NCI-H526 (cell line): Measurements from ENCODE around the gene RPS28.
A peak's percentile ranks its signal among the peaks of the same experiment; 100 is the strongest.
"Not testable (repeated sequence)": the region's sequence is repeated elsewhere in the genome, so short reads cannot be mapped to it uniquely, and the experiment has no call there.

Experiments used
- DNase-seq, 2 experiments: peaks; one replicate each; lab custom pipeline; 2025; lab: John Stamatoyannopoulos, UW

The RPS28 gene

GRCh38 chr19:8320564-8321066 lies 681 bp upstream of the RPS28 start:
- DNase-seq: no peak

DNA sequence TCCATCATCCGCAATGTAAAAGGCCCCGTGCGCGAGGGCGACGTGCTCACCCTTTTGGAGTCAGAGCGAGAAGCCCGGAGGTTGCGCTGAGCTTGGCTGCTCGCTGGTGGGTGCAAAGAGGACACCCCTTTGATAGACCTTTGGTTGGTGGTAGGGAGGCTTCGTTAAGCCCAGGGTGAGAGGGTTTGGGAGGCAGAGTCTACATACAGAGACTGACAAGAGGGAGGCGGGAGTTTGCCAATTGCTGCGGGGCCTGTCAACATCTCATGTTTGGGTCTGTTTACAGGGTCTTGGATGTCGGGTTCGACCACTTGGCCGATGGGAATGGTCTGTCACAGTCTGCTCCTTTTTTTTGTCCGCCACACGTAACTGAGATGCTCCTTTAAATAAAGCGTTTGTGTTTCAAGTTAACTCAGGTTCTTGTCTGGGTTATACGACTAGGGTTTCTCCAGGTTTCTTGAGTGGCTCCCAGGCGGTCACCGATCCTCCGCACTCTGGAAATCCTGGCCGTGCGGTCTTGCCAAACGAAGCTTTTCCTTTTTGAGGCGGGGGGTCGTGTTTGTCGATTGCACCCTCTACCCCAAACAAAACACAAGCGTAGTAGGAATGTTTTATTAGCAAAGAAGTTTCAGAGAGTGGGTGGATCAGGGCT lies 816 bp downstream of the RPS28 start:
- DNase-seq: no peak

GRCh38 chr19:8322638-8322997 lies 1.3 kb downstream of the RPS28 start:
- no peak for DNase-seq

GRCh38 chr19:8323781-8324185 lies 2.5 kb downstream of the RPS28 start:
- no peak for DNase-seq

- DNase-seq: no peak
Measured at GRCh38 chr19:8324186-8325050, 3.1 kb downstream of the RPS28 start.

DNA sequence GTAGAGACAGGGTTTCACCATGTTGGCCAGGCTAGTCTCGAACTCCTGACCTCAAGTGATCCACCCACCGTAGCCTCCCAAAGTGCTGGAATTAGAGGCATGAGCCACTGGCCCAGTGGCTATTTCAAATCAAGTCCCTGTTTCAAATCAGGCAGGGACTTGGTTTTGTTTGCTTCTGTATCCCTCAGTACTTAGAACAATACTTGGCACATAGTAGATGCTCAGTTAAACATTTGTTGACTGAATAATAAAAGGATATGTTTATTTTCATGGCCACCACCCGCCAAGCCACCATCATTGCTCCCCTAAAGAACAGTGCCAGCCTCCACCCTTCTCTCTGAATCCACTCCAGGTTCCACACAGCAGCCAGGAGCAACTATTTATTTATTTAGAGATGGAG lies 4.2 kb downstream of the RPS28 start:
- DNase-seq: no peak

DNA sequence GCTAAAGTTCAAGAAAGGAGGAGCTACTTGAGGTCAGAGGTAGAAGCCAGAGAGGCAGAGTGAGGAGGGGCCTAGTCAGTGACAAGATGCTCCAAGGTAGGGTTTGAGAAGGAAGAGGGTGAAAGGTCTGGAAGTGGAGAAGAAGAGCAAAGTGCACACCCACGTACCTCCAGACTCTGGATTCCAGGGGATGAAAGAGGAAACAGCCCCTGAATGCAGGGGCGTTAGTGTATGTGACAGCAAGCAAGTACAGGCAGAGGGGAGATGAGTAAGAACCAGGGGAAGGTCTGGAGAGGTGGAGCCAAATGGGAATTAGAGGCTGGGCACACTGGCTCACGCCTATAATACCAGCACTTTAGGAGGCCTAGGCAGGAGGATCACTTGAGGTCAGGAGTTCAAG lies 8.7 kb downstream of the RPS28 start:
- no peak for DNase-seq

DNA sequence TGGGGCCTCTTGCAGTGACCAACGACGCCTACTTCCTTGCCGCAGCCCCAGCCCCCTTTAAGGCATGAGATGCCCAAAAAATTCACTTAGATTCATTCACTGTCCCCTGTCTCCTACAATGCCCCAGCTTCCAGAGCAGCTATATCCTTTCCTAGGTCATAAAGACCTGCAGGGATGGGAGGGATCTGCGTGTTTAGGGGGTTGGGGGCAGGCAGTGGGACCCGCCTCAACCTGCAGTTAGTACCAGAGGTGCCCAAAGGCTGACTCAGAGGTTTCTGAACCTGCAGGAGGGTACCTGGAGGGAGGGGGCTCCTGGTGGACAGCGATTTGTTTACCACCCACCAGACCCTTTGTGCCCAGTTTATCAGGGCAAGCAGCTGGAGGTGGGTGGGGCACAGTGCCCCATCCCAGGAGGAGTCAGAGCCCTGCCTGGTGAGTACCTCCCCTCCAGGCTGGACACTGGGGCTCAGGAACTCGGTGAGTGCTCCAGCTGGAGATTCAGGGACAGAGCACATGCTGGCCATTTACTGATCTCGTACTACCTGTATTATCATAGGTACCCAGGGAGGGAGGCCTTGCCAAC lies 10.1 kb downstream of the RPS28 start:
- DNase-seq: no peak

- peak in 1 of 2 experiments; percentile 21 for DNase-seq
Measured at GRCh38 chr19:8332976-8333766, 11.9 kb downstream of the RPS28 start.

DNA sequence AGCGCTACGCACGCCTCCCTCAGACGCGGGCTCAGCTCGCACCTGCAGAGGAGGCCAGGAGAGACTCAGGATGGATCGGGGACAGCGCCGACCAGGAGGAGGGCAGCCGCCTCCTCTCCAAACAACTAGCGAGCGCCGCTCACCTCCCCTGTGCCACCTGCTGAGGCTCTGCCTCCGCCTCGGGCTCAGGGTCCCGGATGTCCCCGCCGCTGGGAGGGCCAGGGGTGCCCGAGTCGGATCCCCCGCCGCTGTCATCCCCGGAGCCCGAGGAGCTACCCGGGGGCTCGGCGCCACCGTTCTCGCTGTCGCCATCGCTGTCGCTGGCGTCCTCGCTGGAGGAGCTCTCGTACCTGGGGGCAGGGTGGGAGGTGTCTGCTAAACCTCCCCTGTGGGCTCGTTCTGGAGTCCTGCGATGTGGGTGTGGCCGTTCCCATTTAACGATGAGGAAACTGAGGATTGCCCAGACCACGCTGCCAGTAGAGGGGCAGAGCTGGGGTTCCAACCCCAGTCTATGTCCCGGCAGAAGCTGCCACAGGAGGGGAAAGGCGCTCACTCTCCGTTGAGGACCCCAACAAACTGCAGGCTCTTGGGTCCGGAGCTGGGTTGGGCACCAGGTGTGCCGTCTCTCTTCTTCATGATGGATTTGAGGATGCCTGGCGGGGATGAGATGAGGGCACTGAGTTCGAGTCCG lies 12.6 kb downstream of the RPS28 start:
- DNase-seq: peak in 1 of 2 experiments; percentile 68

- DNase-seq: peak in 1 of 2 experiments; percentile 88
Measured at GRCh38 chr19:8334458-8335342, 13.4 kb downstream of the RPS28 start.

GRCh38 chr19:8335343-8336071 lies 14.2 kb downstream of the RPS28 start:
- DNase-seq: peak in 1 of 2 experiments; percentile 55

GRCh38 chr19:8336072-8336569 lies 14.8 kb downstream of the RPS28 start:
- peak in 1 of 2 experiments; percentile 26 for DNase-seq

GRCh38 chr19:8336660-8337059 lies 15.4 kb downstream of the RPS28 start:
- no peak for DNase-seq

DNA sequence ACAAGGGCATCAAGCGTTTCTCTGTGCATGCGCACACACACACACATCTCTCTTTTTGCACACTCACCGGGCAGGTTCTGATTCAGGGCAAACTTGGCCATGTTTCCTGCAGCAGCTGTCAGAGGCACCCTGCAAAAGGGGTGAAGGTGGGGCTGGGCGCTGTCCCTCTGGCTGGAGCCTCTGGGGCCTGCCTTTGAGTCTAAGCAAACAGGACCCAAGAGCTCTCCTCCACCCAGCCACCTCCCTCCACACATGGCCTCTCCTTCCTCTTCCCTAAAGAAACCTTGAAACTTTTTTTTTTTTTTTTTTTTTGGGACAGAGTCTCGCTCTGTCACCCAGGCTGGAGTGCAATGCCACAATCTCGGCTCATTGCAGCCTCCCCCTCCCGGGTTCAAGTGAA lies 16.4 kb downstream of the RPS28 start:
- peak in 1 of 2 experiments; percentile 20 for DNase-seq

GRCh38 chr19:8338835-8339234 lies 17.5 kb downstream of the RPS28 start:
- no peak for DNase-seq

GRCh38 chr19:8340341-8341096 lies 19.2 kb downstream of the RPS28 start:
- DNase-seq: no peak

DNA sequence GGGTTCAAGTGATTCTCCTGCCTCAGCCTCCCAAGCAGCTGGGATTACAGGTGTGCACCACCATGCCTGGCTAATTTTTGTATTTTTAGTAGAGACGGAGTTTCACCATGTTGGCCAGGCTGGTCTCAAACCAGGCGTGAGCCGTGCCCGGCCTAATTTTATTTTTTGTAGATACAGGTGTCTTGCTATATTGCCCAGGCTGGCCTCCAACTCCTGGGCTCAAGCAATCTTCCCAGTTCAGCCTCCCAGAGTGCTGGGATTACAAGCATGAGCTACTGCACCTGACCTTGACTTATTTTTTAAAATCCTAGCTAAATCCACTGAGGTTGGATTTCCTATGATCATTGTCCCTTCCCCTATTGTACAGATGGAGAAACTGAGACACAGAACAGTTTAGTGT lies 20.2 kb downstream of the RPS28 start:
- not testable (repeated sequence) for DNase-seq

DNA sequence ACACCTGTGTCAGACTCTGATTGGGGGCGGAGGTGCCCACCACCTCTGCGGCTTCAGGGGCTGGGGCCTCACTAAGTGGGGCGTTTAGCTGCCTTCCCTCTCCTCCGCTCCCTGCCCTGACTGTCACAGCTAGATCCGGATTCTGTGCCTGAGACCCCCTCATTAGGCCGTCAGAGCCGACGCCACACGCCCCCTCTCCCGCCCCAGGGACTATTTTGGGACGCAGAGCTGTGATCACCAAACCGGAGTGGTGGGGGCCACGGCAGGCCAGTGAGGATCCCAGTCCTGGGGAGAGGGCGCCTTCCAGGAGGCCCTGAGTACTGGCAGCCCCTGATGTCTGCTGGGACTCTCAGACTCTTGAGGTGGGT lies 21.0 kb downstream of the RPS28 start:
- no peak for DNase-seq
